GM10248 (cell line): ENCODE measurements around the gene TRAPPC5.

Experiments
- CTCF ChIA-PET: fragments of 300-600 bp; sonication (Branson Sonifier 250); formaldehyde crosslinking; extraction: SDS; loops from one replicate; lab custom pipeline; 2021; ENCODE audit warnings: antibody characterized with exemption; lab: Yijun Ruan, JAX
- POLR2A ChIA-PET: fragments of 350-650 bp; sonication (Branson Sonifier 250); formaldehyde crosslinking; extraction: SDS; loops from one replicate; lab custom pipeline; 2020; ENCODE audit warnings: antibody characterized with exemption; lab: Yijun Ruan, JAX
- DNase-seq: peaks from one replicate; pipeline ENCODE4 v3.0.0; 2012; ENCODE audit errors: extremely low spot score
- TF ChIP-seq, protein P1 (sequence below): IDR thresholded peaks from 2 replicates; pipeline ENCODE4 v1.5.1; 2012; ENCODE audit warnings: mild to moderate bottlenecking, low read depth; ENCODE audit errors: extremely low read depth, missing control alignments, control extremely low read depth

TRAPPC5 gene

DNA sequence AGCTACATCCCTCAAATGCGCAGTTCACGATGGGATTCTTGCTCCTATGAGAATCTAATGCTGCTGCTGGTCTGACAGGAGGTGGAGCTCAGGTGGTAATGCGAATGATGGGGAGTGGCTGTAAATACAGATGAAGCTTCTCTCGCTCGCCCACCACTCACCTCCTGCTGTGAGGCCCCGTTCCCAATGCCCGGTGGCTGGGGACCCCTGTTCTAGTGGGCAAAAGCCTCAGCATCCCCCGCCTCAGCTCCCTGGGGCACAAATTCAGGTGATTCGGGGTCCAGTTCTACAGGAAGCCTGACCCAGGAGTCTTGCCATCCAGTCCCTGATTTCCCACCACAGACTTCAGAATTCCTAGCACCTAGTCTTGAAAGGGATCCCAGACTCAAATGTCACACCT is 8.1 kb upstream of the TRAPPC5 start:
- no peak for DNase-seq
- ChIA-PET POLR2A (no interaction called here), CTCF (interaction anchor here (1.2 to 3.2 kb wide), 2 partner anchors 8 to 104 kb away, joined by 4 to 13 read pairs; partner anchors contain the start of gene TRAPPC5)
- TF ChIP-seq, protein P1, sequence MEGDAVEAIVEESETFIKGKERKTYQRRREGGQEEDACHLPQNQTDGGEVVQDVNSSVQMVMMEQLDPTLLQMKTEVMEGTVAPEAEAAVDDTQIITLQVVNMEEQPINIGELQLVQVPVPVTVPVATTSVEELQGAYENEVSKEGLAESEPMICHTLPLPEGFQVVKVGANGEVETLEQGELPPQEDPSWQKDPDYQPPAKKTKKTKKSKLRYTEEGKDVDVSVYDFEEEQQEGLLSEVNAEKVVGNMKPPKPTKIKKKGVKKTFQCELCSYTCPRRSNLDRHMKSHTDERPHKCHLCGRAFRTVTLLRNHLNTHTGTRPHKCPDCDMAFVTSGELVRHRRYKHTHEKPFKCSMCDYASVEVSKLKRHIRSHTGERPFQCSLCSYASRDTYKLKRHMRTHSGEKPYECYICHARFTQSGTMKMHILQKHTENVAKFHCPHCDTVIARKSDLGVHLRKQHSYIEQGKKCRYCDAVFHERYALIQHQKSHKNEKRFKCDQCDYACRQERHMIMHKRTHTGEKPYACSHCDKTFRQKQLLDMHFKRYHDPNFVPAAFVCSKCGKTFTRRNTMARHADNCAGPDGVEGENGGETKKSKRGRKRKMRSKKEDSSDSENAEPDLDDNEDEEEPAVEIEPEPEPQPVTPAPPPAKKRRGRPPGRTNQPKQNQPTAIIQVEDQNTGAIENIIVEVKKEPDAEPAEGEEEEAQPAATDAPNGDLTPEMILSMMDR: no peak

- TF ChIP-seq, protein P1: no peak
- ChIA-PET POLR2A (no interaction called here), CTCF (interaction anchor here (0.9 to 1.3 kb wide), 2 partner anchors 10 to 23 kb away, joined by 3 read pairs; no protein-coding TSS in a partner anchor)
- no peak for DNase-seq
Measured at GRCh38 chr19:7674010-7675005, 6.3 kb upstream of the TRAPPC5 start.

DNA sequence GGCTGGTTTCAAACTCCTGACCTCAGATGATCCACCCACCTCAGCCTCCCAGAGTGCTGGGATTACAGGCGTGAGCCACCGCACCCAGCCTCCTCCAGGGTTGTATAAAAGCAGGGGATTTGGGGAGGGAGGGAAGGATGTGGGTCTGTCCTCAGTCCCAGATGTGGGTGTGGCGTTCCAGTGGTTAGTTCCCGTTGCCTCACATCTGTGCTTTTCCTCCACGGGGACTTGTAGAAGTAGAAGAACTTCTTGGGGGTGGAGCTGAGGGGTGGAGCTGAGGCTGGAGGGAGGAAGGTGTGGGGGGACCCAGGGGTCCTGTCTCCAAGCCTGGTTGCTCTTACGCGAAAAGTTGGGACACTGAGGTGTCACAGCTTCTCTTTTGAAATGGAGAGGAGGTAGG is 4.3 kb upstream of the TRAPPC5 start:
- TF ChIP-seq, protein P1: no peak
- POLR2A ChIA-PET: no interaction called here
- CTCF ChIA-PET: interaction anchor here (1.5 to 2.3 kb wide), 2 partner anchors 24 to 124 kb away, joined by 4 to 9 read pairs; no protein-coding TSS in a partner anchor
- no peak for DNase-seq

GRCh38 chr19:7676854-7677253 is 3.8 kb upstream of the TRAPPC5 start, which contains the start of gene MCEMP1:
Gene MCEMP1 (plus strand): TSS chr19:7677090. CDS start chr19:7677121, 31 bp downstream.
- no peak for DNase-seq
- POLR2A ChIA-PET: interaction anchor here (0.6 kb wide), 1 partner anchor 26 kb away, joined by 5 read pairs; no protein-coding TSS in a partner anchor
- CTCF ChIA-PET: interaction anchor here (0.6 to 2.4 kb wide), 5 partner anchors 24 to 310 kb away, joined by 3 to 10 read pairs (median 4); no protein-coding TSS in a partner anchor
- TF ChIP-seq, protein P1: no peak

GRCh38 chr19:7677669-7678311 is 2.8 kb upstream of the TRAPPC5 start:
- POLR2A ChIA-PET: interaction anchor here (0.5 to 0.7 kb wide), 2 partner anchors 8 to 540 kb away, joined by 3 to 4 read pairs; no protein-coding TSS in a partner anchor
- CTCF ChIA-PET: interaction anchor here (0.6 to 2.4 kb wide), 14 partner anchors 10 to 576 kb away, joined by 3 to 10 read pairs (median 4); partner anchors contain the start of genes PET100 and XAB2
- TF ChIP-seq, protein P1: peak; percentile 6
- DNase-seq: no peak
